MG63 (cell line): Measurements from ENCODE around the gene ATAD5. TPM values are rescaled to one million over a fixed set of nuclear protein-coding genes. Genes with fewer than 3 reads are reported as not detected.
"Not testable (repeated sequence)": the region's sequence is repeated elsewhere in the genome, so short reads cannot be mapped to it uniquely, and the experiment has no call there.

Source experiments
- DNase-seq: peaks from one replicate; pipeline ENCODE4 v3.0.0-alpha.2; 2020
- H3K27me3 ChIP-seq: fragments of 250-450 bp; sonication (Bioruptor Pico); 2 replicates; pipeline ENCODE4 v1.5.1; 2020; ENCODE audit warnings: mild to moderate bottlenecking, moderate library complexity
- H3K36me3 ChIP-seq: fragments of 250-450 bp; sonication (Bioruptor Pico); 2 replicates; pipeline ENCODE4 v1.5.1; 2020; ENCODE audit warnings: mild to moderate bottlenecking, moderate library complexity
- H3K4me3 ChIP-seq: fragments of 250-450 bp; sonication (Bioruptor Pico); 2 replicates; pipeline ENCODE4 v1.5.1; 2020; ENCODE audit warnings: mild to moderate bottlenecking, moderate library complexity
- H3K9me3 ChIP-seq: fragments of 250-450 bp; sonication (Bioruptor Pico); 2 replicates; pipeline ENCODE4 v1.5.1; 2020; ENCODE audit warnings: mild to moderate bottlenecking, moderate library complexity
- total RNA-seq: library from RNA; depleted of rRNA; stranded (reverse); fragments of >200 nt; shearing (Covaris generic); gene quantifications from 2 replicates; pipeline ENCODE4 v1.2.3, GENCODE V29; 2014; ENCODE audit warnings: low replicate concordance; rRNA removed

Gene ATAD5
- total RNA-seq, 1 experiment from 2014 or later, result 2.4 TPM

GRCh38 chr17:30922235-30923030 lies 90.7 kb downstream of the ATAD5 start:
- no peak for DNase-seq
- no peaks in the 10 kb centered on the region for H3K9me3 ChIP-seq
- H3K36me3 ChIP-seq, result no peaks in the 10 kb centered on the region
- no peak overlapping the region for H3K4me3 ChIP-seq
- peaks cover 9% of the 10 kb centered on the region for H3K27me3 ChIP-seq

GRCh38 chr17:30924341-30924740 lies 92.6 kb downstream of the ATAD5 start:
- H3K9me3 ChIP-seq, result no peaks in the 10 kb centered on the region
- H3K27me3 ChIP-seq, result peaks cover 9% of the 10 kb centered on the region
- DNase-seq, result no peak
- H3K4me3 ChIP-seq, result no peak overlapping the region
- H3K36me3 ChIP-seq, result no peaks in the 10 kb centered on the region

DNA sequence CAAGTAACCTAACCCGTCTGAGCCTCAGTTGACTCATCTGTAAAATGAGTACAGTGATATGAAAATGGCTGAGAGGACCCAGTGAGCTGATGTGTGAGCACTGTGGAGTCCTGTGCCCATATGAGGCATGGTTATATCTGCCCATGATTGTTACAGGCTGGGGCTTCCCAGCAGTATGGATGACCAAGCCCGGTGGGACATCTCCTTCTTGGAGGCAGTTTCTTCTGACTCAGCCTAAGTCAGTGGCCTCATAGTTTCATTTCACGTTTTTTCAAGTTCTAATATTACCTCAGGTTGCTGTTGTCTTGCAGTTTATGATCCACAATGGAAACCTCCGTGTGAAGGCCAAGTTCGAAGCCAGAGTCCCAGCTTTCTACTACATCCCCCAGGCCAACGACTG lies 94.8 kb downstream of the ATAD5 start:
- Histone ChIP-seq H3K36me3 (no peaks in the 10 kb centered on the region), H3K4me3 (no peak overlapping the region), H3K27me3 (peaks cover 9% of the 10 kb centered on the region), H3K9me3 (no peaks in the 10 kb centered on the region)
- peak; percentile 15 for DNase-seq

GRCh38 chr17:30927756-30928155 lies 96.0 kb downstream of the ATAD5 start:
- H3K36me3 ChIP-seq, result no peaks in the 10 kb centered on the region
- no peak overlapping the region for H3K4me3 ChIP-seq
- H3K27me3 ChIP-seq, result peaks cover 3% of the 10 kb centered on the region

DNA sequence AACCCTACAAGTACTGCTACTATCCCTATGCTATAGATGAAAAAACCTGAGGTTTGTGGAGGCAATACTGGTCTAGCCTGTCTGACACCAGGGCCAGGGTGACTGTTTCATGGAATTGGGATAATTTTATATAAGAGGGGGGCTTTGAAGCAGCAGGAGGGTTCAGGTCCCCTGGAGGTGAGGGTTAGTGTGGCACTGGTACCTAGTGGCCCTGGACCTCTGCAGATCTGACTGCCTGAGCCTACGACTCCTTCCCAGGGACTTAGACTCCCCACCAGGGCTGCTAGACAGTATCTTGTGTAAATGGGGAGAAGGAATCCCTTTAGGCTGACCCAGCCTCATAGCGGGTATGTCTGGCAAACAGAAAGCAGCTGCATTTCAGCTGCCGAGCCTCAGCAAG lies 96.8 kb downstream of the ATAD5 start:
- Histone ChIP-seq H3K27me3 (no peaks in the 10 kb centered on the region), H3K4me3 (no peak overlapping the region), H3K36me3 (no peaks in the 10 kb centered on the region), H3K9me3 (no peaks in the 10 kb centered on the region)
- no peak for DNase-seq

More at GRCh38 chr17:30927756-30928155, 96.0 kb downstream of the ATAD5 start:
- H3K9me3 ChIP-seq, result no peaks in the 10 kb centered on the region
- no peak for DNase-seq

DNA sequence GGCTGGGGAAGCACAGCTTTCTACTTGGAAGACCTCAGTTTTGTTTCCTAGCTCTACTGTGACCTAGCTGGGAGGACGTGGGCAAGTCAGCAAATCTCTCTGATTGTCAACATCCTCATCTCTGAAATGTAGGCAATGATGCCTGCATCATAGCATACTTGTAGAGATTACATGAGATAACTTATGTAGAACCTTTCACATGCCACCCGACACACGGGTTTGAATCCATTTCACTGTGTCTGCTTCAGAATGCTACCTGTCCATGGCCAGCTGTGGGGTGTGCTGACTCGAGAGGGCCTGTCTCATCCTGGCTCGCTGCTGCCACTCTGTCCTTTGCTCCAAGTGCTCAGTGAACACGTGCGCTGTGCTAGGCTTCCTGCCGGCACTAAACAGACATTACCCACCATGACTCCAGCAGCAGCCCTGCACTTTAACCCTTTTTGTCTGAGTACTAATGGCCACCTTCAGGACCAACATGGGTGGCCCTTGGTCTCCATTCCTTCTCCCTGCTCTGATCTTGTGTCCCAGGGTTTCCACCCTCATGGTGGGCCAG lies 97.4 kb downstream of the ATAD5 start:
- Histone ChIP-seq H3K36me3 (no peaks in the 10 kb centered on the region), H3K27me3 (no peaks in the 10 kb centered on the region), H3K4me3 (no peak overlapping the region), H3K9me3 (no peaks in the 10 kb centered on the region)
- no peak for DNase-seq

- not testable (repeated sequence) for H3K9me3 ChIP-seq, H3K27me3 ChIP-seq, H3K4me3 ChIP-seq, H3K36me3 ChIP-seq, DNase-seq
These were observed 98.1 kb downstream of the ATAD5 start for GRCh38 chr17:30929861-30930260.

DNA sequence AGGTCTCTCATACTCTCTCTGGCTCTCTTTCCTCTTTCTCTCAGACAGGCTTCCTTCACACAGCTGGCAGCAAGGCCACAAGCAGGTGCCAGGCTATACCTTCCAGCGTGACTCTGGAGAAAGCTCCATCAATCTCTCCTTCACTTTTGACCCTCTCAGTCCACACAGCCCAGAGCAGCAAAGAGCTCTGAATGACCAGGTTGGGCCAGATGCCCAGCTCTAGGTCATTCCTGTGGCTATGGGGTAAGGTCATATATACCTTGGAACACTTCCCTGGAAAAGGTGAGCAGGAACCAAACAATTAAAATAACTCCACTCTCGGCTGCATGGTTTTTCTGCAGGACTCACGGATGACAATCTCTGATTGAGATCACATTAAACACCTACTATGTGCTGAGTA lies 98.7 kb downstream of the ATAD5 start:
- no peaks in the 10 kb centered on the region for H3K27me3 ChIP-seq
- no peaks in the 10 kb centered on the region for H3K36me3 ChIP-seq
- DNase-seq, result no peak
- H3K9me3 ChIP-seq, result no peaks in the 10 kb centered on the region
- H3K4me3 ChIP-seq, result no peak overlapping the region

DNA sequence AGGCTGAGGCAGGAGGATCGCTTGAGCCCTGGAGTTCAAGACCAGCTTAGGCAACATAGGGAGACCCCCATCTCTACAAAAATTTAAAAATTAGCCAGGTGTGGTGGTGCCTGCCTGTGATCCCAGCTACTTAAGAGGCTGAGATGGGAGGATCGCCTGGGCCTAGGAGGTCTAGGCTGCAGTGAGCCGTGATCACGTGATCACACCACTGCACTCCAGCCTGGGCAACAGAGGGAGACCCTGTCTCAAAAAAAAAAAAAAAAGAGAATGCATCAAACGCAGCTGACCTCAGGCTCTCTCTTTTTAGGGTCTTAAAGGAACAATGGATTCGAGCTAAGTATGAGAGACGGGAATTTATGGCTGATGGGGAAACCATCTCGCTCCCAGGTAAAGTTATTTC lies 99.8 kb downstream of the ATAD5 start:
- H3K36me3 ChIP-seq, H3K27me3 ChIP-seq, H3K9me3 ChIP-seq, H3K4me3 ChIP-seq, DNase-seq: not testable (repeated sequence)

DNA sequence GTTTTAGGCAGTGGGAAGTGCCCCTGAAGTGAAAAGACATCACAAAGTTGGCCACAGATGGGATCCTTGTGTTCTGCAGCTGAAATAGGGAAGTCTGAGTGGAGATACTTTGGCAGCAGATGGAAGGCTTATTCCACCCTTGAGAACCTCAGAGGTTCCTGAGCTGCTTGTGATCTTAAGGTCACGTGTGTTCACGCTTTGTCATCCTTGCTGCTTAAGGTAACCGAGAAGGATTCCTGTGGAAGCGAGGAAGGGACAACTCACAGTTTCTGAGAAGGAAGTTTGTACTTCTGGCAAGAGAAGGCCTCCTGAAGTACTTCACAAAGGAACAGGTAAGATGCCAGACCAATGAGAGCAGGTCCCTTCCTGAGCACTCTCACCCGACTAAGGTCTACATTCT lies 102.2 kb downstream of the ATAD5 start:
- no peak for DNase-seq
- Histone ChIP-seq H3K27me3 (no peaks in the 10 kb centered on the region), H3K36me3 (no peaks in the 10 kb centered on the region), H3K4me3 (no peak overlapping the region), H3K9me3 (no peaks in the 10 kb centered on the region)

DNA sequence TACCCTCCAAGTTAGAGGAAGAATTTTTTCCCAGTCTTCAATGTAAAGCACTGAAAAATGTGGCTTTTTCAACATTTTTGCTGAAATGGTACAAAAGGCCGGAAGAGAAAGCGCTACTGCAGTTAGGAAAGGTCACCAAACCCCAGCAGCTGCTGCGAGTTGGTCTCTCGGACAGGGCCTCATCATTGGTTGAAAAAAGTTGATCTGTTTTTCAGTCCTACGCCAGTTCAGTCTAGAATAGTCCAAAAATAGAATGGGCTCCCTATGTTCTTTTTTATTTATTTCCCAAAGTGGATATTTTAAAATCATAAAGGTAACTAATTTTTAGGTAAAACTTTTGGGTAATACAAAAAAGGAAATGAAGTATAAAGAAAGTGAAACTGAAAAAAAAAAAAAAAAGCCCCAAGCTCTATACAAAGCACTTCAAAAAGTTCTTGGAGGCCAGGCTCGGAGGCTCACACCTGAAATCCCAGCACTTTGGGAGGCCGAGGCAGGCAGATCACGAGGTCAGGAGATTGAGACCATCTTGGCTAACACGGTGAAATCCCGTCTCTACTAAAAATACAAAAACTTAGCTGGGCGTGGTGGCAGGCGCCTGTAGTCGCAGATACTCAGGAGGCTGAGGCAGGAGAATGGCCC lies 107.4 kb downstream of the ATAD5 start:
- DNase-seq, result no peak
- Histone ChIP-seq H3K4me3 (no peak overlapping the region), H3K9me3 (no peaks in the 10 kb centered on the region), H3K36me3 (no peaks in the 10 kb centered on the region), H3K27me3 (no peaks in the 10 kb centered on the region)

DNA sequence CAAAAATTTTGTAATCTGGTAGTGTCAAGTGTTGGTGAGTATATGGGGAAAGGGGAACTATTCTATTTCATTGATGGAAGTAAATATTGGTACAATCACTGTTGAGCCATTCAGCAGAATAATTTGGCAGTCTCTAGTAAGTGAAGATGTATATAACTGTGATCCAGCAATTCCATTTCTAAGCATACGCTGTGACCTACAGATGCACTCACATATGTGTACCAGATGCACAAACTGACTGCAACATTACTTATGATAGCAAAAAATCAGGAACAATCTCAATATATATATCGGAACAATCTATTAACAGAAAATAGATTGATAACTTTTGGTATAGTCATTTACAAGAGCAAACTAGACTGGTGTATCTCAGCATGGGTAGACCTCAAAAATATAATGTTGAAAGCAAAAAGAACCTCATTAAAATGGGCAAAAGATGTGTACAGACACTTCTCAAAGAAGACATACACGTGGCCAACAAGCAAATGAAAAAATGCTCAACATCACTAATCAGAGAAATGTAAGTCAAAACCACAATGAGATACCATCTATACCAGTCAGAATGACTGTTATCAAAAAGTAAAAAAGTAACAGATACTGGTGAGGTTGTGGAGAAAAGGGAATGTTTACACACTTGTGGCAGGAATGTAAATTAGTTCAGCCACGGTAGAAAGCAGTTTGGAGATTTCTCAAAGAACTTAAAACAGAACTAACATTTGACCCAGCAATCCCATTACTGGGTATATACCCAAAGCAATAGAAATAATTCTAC lies 110.7 kb downstream of the ATAD5 start:
- H3K4me3 ChIP-seq, result no peak overlapping the region
- H3K9me3 ChIP-seq, result no peaks in the 10 kb centered on the region
- no peaks in the 10 kb centered on the region for H3K27me3 ChIP-seq
- no peaks in the 10 kb centered on the region for H3K36me3 ChIP-seq
- no peak for DNase-seq

Other genes starting within 250 kb of the ATAD5 start
- gene CRLF3, start 7.3 kb upstream of the ATAD5 start, total RNA-seq, result 22.0 and 25.7 TPM in 2 replicates
- 18.7 and 38.6 TPM in 2 replicates for gene TEFM, start 74.3 kb downstream of the ATAD5 start, total RNA-seq
- gene ADAP2, start 90.0 kb downstream of the ATAD5 start, total RNA-seq, result 1.4 TPM in 1 of 2 replicates, not detected in the other
- gene RNF135, start 139.1 kb downstream of the ATAD5 start, total RNA-seq, result 16.4 and 20.2 TPM in 2 replicates